ENCODE measurements around the gene CEACAM8.

GRCh38 chr19:42546831-42547500 is 47.8 kb downstream of the CEACAM8 start:
- TF ChIP-seq POLR2A (IDR thresholded peaks at IDR 0.05): no peak
- TF ChIP-seq, protein P1, sequence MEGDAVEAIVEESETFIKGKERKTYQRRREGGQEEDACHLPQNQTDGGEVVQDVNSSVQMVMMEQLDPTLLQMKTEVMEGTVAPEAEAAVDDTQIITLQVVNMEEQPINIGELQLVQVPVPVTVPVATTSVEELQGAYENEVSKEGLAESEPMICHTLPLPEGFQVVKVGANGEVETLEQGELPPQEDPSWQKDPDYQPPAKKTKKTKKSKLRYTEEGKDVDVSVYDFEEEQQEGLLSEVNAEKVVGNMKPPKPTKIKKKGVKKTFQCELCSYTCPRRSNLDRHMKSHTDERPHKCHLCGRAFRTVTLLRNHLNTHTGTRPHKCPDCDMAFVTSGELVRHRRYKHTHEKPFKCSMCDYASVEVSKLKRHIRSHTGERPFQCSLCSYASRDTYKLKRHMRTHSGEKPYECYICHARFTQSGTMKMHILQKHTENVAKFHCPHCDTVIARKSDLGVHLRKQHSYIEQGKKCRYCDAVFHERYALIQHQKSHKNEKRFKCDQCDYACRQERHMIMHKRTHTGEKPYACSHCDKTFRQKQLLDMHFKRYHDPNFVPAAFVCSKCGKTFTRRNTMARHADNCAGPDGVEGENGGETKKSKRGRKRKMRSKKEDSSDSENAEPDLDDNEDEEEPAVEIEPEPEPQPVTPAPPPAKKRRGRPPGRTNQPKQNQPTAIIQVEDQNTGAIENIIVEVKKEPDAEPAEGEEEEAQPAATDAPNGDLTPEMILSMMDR (IDR thresholded peaks at IDR 0.05): no peak

All from testis (tissue), 2 donors.